ENCODE data around the gene CETN2.
"Not testable (repeated sequence)": the region's sequence is repeated elsewhere in the genome, so short reads cannot be mapped to it uniquely, and the experiment has no call there.

Gene CETN2

DNA sequence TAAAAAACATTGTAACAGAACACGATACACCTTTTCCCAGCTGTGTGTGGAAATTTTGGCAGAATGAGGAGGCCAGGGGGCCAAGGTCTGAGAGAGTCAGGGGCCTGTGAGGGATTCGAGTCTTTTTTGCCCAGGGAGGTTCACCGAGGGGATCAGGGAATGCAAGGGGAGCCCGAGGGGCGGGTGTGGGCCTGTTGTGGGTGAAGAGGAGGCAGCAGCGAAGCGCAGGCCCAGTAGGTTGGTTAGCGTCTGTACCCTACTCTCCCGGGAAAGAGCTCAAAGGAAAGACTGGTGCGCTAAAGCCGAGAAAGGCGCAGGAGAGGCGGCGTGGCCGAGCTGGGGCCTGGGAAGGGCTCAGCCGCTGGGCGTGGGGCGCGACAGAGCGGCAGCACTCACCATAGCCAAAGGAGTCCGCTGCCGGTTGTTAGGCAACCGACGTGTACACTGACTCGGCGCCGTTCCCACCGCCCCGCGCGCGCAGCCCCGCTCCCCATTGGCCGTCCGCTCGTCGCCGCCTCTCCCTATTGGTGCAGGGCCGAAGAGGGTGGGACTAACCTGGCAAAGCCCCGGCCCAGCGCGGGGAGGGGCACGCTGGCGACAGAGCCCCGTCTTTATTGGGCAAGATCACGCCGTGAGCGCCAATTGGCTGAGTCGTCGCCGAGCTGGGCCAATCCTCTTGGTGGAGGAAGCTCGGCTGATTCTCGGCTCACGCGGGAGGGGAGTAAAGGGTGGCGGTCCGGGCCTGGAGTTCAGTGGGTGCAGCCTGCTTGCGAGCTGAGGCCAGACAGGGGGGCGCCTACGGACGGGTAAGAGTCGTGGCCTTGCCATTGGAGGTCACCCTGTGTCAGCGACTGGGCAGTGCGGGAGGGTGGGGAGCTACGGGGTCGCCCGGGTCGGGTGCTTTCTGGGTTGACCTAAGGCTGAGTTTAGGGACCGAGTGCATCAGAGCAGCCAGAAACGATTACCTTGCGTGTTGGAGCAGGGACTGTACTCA, at the start of gene CETN2, which contains the start of gene NSDHL:
Gene CETN2, minus strand, starts transcription at position 446 of the 994 bp plus-strand sequence. Its CDS starts 47 bp downstream, at position 399.
Gene NSDHL, plus strand, starts transcription at position 752 of the 994 bp plus-strand sequence. CDS start 15,262 bp downstream, outside the sequence.
- peak; percentile 91 for DNase-seq

GRCh38 chrX:152878976-152879755, 48.6 kb upstream of the CETN2 start:
- DNase-seq = no peak

GRCh38 chrX:152876931-152877840, 46.6 kb upstream of the CETN2 start:
- DNase-seq = no peak

DNA sequence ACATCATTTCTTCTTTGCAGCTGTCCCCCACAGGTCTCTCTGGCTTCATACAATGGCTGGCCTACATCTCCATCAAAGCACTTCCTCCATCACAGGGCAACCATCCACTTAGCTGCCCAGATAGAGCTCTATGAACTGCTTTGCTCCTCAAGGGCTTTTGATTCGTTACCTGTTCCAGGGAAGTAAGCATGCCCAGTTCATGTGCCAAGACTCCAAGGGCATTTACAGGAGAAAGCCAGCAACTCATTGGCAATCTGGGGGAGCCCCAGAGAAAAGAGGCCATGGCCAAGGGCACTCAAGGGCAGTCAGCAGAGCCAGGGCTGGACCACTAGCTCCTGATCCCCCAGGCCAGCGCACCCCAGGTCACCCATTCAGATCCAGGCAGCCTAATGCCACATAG, 42.8 kb upstream of the CETN2 start:
- DNase-seq = no peak

GRCh38 chrX:152872522-152872921, 42.0 kb upstream of the CETN2 start:
- no peak for DNase-seq

GRCh38 chrX:152871260-152871659, 40.7 kb upstream of the CETN2 start:
- no peak for DNase-seq

DNA sequence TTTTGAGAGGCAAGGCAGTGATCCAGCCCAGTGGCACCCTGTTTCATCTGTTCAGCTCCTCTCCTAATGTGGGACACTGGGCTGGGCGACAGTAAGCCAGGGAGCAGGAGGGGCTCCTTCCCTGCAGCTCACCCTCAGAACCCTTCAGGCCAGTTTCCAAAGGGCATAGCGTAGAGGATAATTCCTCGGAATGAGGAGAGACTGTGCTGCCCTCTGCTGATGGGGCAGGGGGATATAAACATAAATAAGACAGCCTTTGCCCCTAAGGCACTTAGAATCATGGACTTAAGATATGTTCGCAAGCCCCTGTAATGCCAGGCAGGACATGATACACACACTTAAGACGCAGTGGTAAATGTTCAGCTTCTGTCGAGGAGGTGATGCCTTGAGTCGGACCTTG, 39.4 kb upstream of the CETN2 start:
- no peak for DNase-seq

DNA sequence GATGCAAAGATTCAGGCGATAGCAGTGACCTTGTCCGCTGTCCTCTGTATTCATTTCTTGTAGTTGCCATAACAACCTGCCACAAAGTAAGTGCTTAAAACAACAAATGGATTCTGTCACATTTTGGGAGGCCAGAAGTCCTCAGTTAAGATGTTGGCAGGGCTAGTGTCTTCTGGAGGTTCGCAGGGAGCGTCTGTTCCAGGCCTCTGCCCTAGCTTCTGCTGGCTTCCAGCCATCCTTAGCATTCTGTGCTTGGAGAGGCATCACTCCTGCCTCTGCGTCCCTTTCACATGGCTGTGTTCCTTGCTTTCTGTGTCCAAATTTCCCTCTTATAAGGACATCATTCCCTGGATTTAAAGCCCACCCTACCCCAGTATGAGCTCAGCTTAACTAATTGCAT, 35.8 kb upstream of the CETN2 start:
- DNase-seq = no peak

DNA sequence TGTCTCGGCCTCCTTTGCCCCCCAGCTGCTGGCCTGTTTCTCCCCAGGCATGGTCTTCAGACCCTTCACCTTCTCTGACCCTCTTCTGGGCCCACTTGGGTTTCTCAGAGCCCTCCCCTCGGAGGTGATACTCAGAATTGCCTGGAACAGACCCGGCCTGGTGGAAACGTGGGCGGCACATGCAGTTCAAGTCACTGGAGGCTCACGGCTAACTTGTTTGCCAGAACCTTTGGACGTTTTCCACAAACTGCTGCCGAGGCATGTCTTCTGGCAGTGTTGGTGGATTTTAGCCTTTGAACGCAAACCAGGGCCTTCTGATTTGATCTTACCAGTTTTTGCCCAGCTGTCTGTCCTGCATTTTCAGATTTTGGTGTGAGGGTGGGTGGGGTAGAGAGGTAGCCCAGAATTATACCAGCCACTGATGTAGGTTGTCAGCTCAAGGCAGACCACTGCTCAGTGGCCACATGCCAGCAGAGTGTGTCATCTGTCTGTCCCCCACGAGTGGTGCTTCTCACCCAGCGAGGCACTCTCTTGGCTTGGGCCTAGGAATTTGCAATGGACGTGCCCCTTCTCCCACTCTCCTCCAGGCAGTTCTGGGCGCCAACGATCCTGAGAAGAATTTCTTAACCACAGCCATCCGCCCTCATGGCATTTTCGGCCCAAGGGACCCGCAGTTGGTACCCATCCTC, 34.8 kb upstream of the CETN2 start:
- no peak for DNase-seq

DNA sequence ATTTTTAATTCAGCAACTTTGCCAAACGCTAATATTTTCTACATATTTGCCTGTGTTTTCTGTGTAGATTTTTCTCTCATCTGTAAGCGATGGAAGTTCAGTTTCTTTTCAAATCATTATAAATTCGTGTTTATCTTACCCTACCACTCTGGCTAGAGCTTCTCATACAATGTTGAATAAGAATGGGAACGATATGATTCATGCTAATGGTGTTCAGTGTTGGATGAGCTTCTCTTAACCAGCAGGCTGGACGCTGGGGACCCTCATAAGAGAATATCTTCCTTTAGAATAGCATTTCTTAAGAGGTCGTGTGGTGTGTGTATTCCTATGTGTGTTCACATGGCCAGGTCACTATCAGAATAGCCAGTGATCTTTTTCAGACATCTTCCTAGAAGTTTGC, 31.3 kb upstream of the CETN2 start:
- DNase-seq = no peak

DNA sequence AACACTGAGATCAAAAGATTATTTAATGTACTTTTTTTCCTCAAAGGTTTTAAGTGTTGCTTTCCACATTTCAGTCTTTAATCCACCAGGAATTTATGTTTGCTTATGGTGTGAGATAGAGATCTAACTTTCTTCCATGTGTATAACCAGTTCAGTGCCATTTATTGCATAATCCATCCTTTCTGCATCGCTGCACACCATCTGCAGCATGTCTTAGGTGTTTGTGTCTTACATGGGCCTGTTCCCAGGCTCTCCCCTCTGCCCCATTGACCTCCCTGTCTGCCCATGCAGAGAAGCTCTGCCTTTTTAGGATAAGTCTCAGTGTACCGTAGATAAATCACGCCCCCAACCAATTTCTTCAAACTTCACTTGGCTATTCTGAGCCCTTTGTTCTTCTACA, 30.6 kb upstream of the CETN2 start:
- peak; percentile 34 for DNase-seq

- no peak for DNase-seq
These were observed 23.4 kb upstream of the CETN2 start for GRCh38 chrX:152853986-152854385.

DNA sequence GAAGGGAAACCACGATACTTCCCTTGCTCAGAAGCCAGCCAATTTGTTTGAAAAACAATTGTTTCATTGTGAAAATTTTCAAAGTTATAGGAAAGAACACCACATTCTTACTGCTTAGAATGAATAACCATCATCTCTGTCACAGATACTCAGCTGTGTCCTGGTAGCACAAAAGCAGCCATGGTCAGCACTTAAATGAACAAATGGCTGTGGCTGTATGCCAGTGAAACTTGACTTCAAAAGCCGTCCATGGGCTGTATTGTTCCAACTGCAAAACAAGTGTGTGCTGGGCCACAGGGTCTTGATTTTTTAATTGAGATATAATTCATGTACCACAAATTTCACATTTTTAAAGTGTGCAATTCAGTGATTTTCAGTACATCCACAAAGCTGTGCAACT, 19.9 kb upstream of the CETN2 start:
- no peak for DNase-seq

DNA sequence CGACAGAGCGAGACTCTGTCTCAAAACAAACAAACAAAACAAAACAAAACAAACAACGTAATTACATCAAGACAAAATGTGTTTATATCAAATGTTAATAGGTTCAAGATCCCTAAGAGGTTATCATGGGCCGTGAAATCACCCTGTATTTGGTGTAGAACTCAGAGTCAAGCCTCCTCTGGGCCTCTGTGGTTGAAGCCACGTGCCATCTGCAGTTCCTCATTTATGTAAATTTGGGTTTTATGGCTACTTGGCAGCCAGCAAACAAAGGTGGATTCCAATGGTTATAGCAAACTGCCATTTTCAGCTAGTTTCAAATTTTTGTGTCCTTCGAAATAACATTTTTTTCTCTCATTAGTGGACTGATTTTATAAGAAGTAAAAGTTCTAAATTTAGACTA, 16.7 kb upstream of the CETN2 start:
- no peak for DNase-seq

DNA sequence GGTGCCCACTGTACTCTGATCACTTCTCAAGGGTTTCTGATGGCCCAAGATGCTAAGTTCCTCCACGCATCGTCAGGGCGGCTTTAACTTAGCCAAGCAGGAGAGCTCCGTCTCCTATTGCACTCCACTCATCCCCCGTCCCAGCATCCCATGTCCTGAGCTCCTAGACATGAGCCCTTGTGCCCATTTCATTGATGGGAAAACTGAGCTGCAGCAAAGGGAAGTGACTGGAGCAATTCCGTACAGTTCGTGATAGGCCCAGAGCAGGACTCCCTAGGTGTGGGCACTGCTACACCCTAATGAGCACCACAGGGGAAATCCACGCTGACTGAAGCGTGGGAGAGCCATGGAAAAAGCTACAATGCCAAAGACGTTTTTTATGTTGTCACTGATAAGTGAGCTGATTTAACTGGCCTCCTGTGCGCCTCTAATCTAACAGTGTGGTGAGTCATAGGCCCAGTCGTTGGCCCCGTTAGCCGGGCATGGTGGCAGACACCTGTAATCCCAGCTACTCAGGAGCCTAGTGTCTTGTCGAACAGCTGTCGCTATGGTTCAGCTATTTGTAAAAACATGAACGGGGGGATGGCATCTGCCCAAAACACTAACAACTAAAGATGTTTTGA, 15.2 kb upstream of the CETN2 start:
- no peak for DNase-seq

GRCh38 chrX:152844256-152844655, 13.7 kb upstream of the CETN2 start:
- no peak for DNase-seq

DNA sequence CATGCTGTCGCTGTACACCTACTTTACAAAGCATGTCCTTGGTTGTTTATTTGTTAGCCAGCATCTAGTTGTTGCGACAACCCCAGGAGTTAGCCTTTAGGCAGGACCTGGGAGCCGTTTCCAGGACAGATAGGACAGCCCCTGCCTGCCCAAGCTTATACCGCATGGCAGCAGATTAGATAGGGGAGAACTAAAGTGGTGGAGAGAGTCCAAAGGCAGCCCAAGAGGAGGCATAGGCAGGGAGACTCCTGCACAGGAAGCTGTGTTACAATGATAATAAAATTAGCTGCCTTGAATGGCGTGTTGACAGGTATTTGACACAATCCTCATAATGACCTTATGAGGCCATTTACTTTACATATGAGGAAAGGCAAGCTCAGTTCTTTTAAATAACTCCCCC, 13.3 kb upstream of the CETN2 start:
- no peak for DNase-seq

DNA sequence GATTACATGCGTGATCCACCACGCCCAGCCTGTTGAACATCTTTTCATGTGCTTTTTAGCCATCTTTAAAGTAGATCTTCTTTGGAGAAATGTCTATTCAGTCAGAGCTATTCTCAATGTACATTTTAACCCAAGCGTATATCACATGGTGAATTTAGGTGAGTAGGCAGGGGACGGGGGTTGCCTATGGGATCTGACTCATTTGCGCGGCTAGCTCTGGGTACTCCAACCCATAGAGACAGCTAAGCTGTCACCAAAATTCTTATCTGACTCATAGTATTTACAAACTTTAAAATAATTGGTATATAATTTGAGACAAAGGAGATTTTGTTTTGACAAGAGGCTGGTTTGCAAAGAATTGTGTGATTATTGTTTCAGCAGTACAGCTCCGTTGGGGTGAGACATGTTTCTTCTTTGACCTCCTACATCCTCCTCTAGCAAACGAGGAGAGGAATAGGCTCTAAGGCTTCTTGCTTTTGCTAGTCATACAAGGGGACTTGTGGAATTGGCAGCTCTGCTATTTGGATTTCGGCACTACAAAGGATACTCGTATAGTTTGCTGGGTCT, 12.3 kb upstream of the CETN2 start:
- DNase-seq = no peak

- not testable (repeated sequence) for DNase-seq
These were observed 4.9 kb upstream of the CETN2 start for GRCh38 chrX:152835470-152835869.

DNA sequence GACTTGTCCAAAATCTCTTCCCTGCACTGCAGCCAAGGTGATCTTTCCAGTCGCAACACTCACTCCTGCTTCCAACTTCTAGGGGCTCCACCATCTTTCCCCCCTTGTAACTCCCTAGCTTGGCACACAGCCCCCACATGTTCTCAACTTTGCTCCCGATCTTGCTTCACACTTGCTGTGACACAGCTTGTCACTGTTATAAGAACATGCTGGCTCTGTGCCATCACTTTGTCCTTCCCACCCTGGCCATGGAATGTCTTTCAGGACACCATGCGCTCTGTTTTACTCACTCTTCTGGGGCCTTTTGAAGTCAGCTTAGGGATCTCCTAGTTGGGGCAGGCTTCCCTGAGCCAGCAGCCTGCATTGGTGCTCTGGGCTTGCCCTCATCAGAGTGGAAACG, 2.8 kb upstream of the CETN2 start:
- no peak for DNase-seq

- DNase-seq = no peak
These were observed 2.0 kb upstream of the CETN2 start for GRCh38 chrX:152832520-152832919.

All from NCI-H524 treated with DMSO at 0.1 percent for 48 hours (cell line).